Measurements from ENCODE around the gene PTDSS2.

PTDSS2 gene

DNA sequence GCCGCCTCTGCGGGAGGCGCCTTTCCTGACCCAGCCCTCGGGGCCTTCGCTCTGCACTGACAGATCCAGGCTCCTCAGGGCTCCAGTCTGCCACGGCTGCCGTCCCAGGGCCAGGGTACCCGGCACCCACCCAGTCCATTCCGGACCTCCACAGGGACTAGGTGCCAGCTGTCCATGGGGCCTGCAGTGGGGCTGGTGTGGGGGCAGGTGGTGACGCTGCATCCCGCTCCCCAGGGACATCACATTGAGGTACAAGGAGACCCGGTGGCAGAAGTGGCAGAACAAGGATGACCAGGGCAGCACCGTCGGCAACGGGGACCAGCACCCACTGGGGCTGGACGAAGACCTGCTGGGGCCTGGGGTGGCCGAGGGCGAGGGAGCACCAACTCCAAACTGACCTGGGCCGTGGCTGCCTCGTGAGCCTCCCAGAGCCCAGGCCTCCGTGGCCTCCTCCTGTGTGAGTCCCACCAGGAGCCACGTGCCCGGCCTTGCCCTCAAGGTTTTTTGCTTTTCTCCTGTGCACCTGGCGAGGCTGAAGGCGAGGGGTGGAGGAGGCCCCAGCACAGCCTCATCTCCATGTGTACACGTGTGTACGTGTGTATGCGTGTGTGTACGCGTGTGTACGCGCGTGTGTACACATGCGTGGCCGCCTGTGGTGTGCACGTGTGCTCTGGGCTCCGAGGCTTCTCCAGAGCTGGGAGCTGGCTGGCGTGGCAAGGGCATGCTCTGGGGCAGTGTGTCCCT is 40.3 kb downstream of the PTDSS2 start:
- DNase-seq (ENCODE audit: low spot score), result no peak

DNA sequence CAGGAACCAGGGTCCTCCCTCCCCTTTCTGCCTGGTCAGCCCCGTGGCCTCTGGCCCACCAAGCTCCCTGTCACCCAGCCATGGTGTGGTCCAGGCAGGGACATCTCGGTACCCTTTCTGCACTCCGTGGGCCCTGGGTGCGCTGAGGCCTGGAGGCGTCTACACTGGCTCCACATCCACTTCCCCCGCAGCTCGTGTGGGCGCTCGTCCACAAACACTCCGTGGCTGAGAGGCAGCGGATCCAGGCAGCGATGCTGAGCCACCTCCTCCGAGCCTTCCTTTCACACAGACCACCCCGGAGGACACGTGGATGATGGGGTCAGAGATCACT is 40.8 kb downstream of the PTDSS2 start:
- no peak for DNase-seq (ENCODE audit: low spot score)

DNA sequence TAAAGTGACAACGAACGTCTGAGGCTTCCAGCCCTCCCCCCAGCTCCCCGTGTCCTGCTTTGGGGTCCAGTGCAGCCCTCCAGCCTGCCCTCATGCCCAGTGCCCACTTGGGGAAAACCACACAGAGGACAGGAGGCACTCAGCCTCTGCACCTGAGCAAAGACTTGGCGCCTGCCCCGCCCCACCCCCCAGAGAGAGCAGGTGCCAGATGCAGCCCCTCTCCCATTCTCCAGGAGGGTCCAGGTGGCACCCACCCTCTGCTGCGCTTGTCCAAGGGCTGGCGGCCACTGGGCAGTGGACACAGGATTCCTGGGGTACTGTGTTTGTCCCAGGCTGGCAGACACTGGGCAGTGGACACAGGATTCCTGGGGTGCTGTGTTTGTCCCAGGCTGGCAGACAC is 41.3 kb downstream of the PTDSS2 start:
- DNase-seq (ENCODE audit: low spot score), result no peak

DNA sequence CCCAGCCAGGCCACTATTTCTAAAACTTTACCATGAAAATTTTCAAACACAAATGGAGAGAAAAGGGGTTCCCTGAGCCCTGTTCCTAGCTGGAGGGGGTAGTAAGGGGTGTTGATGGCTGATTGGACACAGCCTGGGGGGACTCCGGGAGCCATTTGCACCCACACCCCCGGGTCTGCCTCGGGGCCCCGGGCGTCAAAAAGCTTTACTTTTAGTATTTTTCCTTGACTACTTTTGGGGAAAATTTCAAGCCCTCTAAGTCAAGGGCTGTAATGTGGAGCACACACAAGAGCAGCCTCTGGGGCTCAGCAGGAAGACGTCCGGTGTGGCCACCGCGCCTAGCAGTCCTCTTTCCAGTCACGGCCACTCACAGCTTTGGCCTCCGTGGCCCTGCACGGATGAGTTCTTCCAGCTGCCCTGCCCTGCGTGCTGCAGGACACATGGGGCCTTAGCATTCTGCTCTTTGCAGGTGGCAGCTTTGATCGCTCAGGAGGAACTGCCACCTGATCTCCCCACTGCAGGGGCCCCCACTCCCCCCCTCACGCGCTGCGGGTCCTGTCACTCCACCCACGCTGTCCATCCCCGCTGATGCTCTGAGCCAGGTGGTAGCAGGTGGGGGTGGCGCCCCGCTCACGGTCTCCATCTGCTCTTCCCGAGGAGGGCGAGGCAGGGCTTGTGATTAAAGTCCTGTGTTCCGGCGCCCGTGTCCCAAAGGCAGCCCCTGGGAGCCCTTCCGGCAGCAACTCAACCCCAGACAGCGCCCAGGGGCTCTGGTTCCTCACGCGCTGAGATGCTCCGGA is 42.5 kb downstream of the PTDSS2 start:
- no peak for DNase-seq (ENCODE audit: low spot score)

DNA sequence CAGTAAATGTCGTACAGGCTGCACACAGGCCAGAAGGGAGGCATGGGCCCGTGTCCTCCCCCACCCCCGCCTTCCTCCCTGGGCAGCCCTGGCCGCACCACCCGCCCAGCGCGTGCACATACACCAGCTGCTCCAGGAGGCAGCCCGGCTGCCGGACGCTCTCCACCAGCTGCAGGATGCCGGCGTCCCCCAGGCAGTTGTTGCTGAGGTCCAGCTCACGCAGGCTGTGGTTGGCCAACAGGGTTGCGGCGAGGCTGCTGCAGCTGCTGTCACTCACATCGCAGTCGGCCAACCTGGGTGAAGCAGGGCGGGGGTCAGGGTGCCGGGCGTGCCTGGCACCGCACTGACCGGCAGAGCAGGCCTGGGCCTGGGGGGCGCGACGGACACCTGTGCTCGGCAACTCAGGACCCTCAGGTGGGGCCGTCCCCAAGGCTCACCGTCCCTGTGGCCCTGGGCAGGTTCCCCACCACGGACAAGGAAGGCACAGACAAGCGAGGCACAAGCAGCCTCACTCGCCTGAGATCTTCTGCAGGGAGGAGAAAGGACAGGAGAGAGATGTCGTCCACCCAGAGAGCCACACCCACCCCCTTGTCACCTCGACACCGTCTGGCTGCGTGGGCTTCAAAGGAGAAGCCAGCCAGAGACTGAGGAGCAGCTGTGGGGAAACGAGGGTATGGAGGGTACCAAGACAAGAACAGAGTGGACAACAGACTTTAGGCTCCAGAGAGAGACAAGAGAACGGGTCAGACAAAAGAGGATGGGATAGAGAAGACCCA is 44.9 kb downstream of the PTDSS2 start:
- no peak for DNase-seq (ENCODE audit: low spot score)

DNA sequence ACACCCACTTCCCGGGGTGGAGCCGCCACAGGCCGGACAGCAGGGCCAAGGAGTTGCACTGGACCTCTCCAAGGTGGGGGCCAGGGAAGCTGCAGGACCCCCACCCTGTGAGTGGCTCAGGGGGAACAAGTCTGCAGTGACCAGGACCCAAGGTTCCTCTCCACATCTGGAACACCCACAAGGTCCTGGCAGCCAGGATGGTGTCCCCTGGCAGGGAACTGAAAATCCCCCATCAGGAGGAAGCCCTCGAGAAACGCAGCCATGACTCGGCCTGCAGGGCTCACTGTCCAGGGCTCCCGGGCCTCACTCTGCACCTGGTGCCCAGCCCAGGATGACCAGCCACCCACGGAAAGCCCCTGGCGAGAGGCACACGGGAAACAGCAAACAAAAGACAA is 45.5 kb downstream of the PTDSS2 start:
- DNase-seq (ENCODE audit: low spot score), result no peak

DNA sequence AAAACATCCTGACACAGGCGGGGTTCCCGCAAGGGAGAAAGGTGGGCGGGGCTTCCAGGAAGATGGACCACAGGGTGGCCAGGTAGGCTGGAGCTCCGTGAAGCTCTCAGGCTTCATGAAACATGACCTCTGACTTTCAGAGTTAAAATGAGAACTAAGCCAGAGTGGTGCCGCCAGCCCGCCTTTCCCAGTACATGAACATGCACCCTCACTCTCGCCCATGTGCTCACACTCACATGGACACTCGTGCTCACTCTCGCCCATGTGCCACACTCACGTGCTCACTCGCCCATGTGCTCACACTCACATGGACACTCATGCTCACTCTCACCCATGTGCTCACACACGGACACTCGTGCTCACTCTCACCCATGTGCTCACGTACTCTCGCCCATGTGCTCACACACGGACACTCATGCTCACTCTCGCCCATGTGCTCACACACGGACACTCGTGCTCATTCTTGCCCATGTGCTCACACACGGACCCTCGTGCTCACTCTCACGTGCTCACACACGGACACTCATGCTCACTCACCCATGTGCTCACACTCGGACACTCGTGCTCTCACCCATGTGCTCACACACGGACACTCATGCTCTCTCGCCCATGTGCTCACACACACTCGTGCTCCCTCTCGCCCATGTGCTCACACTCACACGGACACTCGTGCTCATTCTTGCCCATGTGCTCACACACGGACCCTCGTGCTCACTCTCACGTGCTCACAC is 46.9 kb downstream of the PTDSS2 start:
- no peak for DNase-seq (ENCODE audit: low spot score)

DNA sequence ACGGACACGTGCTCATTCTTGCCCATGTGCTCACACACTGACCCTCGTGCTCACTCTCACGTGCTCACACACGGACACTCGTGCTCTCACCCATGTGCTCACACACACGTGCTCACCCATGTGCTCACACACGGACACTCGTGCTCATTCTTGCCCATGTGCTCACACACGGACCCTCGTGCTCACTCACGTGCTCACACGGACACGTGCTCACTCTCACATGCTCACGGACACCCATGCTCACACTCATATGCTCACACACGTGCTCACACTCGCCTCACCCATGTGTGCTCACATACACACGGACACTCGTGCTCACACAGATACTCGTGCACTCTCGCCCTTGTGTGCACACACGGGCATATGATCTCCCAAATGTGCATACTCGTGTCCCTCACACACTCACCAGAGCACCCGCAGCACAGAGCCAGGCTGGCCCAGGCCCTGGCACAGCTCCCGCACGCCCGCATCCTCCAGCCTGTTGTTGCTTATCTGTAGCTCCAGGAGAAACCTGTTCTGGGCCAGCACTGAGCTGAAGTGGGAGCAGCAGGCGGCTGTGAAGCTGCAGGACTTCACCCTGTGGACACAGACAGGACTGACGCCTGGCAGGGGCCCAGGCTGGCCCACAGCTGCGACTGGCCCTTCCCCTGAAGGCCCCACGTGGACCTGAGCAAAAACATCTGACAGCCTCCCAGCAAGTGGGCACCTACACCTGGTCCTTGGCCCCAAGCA is 47.7 kb downstream of the PTDSS2 start:
- no peak for DNase-seq (ENCODE audit: low spot score)

DNA sequence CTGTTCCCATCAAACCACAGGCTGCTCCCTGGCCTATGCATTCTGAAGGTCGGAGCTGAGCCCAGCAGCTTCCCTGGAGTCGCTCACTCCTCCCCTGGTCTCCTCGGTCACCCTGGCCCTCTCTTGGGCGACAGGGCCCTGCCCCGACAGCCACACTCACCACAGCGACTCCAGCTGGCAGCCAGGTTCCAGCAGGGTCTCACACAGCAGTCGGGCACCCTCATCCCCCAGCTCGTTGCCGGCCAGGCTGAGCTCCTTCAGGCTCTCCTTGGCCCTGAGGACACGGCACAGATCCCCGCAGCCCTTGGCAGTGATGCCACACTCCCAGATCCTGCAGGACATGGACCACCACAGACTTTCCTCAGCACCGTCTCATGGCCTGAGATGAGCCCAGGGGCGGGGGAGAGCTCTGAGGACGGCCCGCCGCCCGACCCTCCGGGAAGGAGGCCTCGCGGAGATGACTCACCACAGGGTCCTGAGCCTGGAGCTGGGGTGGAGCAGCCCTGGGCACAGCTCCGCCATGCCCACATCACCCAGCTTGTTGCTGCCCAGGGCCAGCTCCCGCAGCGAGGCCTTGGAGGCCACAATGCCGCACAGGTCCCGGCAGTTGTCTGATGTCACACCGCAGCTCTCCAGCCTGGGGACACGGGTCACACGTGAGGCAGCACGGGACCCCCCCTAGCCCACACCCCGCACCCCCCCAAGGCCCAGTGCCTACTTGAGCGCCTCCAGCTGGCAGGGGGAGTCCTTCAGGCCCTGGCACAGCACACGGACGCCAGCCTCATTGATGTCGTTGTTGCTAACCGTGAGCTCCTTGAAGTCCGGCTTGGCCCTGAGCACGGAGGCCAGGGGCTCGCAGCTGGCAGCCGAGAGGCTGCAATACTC is 48.5 kb downstream of the PTDSS2 start:
- DNase-seq (ENCODE audit: low spot score), result no peak

DNA sequence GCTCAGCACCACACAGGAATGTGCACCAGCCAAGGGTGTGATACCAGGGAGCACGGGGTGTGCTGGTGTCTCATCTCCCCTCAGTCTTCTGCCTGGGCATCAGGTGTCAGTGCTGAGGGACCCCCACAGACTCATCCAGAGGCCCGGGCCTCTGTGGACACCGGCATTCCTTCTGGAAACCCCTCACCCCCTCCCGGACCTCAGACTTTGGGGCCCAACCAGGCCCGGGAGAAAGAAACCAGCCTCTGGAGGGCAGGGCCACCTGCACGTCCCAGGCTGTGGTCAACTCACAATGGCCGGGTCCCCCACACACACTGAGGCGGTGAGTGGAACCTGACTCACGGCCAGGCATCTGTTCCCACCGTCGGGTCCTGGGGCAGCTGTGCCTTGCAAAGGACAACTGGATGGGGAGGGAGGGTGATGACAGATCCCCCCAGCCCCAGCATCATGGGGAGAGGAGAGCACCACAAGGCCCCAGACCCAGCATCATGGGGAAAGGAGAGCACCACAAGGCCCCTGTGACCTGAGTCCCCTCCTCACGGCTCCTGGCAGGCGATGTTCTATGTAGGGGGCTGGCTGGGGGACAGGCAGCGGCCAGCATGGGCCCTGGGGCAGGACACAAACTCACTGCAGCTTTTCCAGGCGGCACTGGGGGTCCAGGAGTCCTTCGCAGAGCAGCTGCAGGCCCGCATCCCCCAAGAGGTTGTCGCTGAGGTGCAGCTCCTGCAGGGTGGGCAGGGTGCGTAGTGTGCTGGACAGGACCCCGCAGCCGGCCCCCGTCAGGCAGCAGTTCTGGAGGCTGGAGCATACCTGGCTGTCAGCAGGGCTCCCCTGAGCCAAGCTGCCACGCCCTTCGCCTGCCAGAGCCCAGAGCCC is 49.4 kb downstream of the PTDSS2 start:
- DNase-seq (ENCODE audit: low spot score), result no peak

DNA sequence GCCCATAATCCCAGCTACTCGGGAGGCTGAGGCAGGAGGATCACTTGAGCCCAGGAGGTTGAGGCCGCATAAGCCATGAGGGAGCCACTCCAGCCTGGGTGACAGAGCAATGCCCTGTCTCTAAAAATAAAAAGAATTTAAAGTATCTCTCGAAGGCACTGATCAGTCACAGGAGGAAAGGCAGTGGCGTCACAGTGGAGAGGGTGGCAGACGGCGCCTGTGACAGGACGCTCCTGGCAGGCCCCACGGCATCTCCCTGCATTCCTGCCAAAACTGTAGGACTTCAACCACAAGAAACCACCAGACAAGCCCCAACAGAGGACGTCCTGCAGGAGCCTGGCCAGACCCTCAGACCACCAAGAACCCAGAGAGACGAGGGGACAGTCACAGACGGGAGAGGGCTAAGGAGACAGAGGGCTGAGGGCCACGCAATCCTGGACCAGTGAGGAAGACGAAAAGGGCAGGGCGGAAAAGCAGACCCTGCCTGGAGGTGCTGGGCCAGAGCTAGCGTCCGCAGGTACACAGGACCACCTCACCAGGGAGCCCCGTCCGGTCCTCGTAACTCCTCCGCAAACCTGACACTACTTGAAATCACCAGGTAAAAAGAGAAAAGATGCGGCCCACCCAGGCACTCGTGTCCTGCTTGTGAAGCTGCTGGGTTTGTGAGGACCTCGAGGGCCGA is 51.1 kb downstream of the PTDSS2 start:
- DNase-seq (ENCODE audit: low spot score), result no peak

DNA sequence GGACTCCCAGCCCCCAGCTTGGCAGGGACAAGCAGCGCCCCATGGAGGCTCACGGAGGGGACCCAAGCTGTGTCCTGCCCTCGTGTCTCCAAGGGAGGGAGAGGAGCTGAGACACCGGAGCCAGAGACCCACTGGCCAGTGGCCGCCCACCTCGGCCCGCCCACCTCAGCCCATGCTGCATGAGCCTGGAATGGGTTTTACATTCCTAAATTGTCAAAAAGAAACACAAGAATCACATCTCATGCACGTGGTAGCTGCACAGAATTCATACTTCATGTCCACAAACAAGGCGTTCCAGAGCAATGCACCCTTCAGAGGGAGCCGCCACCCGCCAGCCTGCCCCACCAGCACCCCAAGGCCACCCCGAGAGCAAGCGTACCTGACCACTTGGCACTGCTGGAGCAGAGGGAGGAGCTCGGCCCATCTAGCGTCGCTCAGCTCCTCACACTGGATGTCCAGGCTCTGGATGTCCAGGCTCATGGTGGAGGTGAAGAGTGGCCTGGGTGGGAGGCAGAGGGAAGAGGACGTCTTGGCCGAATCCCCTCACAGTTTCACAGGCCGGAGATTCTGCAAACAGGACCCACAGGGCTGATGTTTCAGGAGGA is 51.7 kb downstream of the PTDSS2 start:
- DNase-seq (ENCODE audit: low spot score), result no peak

DNA sequence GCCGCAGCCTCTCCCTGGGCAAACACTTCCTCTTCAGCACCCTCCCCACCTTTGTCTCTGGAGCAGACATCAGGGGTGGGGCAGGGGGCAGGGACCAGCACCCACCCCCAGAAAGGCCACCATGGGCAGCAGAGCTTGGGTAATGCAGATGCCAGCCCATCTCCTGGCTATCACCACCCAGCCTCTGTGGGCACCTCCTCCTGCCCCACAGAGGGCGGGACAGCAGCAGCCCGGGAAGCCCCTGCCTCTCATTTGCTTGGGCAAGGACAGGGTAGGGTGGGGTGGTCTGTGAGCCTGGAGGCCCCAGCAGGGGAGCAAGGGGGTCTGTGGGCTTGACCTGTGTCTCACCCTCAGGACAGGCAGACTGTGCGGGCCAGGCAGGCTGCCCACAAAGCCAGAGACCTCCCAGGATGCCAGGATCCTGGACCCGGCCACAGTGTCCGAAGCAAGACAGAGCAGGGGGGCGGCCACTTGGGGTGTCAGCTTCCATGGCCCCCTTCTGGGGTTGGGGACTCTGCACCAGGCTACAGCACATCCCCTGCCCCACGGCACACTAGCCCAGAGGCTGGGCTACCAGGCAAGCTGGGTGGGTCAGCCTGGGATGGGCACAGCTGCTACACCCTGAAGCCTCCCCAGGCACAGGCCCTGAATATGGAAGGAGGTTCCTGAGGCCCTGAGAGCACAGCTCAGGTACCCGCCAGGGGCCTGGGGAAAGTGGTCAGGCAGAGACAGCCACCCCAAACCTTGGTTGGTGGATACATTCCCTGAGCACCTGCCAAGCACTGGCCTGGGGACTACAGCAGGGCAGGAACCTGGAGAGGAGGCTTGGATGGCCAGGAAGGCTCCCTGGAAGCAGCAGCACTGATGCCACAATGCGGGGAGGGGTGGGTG is 52.5 kb downstream of the PTDSS2 start:
- DNase-seq (ENCODE audit: low spot score), result no peak

DNA sequence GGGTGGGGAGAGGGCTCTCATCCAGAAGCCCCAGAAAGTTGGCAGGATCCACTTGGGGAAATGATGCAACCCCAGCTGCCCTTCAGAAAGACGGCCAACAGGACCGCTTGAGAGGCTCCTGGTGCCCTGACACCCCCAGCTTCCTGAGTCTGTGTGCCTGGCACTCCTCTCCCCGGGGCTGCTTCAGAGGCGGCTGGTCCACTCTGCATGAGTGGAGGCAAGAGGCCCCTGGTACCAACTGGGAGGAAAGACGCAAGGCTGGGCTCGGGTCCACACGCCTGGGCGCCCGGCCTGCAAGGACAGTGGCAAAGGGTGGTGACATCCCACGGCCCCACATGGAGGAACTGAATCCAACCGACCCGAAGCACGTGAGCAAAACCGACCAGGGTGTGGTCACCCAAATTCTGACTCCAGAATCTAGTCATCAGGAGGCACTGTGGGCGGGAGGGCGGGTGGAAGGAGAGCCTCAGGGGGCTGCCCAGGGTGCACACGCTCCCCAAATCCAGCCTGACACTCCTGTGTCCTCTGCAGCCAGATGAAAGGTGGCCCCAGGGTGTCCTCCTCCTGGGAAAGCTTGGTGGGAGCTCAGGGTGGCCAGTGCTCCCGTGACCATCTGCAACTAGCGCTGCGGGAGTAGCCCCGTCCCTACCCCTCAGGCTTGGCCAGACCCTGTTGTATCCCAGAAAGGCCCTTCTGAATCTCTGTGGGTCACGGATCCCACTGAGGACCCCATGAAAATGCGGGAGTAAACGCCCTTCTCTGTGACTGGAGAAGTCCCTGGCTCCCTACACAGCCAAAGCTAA is 53.3 kb downstream of the PTDSS2 start:
- no peak for DNase-seq (ENCODE audit: low spot score)

DNA sequence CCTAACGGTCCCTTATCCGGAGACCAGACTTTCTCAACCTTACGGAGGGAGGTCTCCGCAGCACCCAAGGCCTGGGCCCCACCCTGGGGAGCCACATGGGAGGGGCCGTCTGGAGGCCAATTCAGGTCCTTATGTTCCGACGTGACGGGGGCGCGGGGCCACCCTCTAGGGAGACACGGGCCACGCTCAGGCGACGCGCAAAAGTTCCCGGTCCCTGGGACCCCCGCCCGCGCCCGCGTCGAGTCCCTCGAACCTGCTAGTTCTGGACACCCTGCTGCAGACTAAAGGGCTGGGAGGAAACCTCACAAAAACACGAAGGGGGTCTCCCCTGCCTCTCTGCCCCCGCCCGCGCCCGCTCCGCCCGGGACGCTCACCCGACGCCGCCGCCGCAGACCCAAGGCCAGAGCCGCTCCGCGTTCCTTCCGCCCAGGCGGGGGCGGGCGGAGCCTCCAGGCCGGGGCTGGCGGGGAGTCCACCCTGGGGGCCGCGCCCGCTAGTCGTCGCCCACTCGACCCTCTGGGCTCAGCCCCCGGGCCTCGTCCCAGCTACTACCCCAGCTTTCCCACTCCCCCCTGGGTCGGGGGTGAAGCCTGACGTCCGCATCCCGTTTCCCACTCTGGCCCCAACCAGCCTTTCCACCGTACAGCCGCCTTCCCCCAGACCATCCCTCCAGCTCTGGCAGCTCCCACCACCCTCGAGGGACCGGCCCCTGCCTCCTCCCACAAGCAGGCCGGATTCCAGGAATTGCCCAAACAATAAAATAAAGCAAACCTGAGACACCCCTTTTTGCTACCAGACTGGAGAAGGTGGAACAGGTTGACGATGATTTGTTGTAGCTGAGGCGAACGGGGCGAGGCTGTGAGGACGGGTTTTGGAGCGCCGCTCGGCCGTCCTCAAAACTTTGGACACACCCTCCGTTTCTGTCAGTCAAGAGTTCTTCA is 54.2 kb downstream of the PTDSS2 start:
- no peak for DNase-seq (ENCODE audit: low spot score)

DNA sequence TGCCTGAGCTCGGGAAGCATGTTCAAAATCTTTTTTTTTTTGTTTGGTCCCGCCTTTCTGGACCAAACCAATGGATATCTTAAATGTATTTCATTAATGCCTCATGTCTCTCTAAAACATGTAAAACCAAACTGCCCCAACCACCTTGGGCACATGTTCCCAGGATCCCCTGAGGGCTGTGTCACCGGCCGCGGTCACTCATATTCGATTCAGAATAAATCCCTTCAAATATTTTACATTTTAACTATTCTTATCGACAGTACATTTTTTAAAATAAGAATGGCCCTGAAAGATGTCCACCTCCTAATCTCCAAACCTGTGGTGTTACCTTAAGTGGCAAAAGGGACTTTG is 54.9 kb downstream of the PTDSS2 start:
- DNase-seq (ENCODE audit: low spot score), result no peak
